ENCODE results near the gene MARCHF2.

Gene MARCHF2

DNA sequence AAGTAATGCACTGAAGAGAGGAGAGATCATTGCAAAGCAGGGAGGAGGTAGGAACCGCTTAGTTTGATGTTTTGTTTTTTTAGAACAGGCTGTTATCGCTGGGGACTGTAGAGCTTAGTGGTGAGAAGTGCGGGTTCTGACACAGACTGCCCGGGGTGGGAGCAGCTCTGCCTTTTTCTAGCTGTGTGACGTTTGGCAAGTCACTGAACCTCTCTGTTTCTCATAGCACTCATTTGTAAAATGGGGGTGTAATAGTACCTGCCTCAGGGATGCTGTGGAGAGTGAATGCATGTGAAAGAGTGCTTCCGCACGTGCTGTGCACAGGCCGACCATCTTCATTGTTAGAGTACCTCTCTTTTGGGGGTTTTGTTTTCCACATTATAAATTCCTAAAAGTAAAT is 70.1 kb downstream of the MARCHF2 start:
- Histone ChIP-seq H3K36me3 (ENCODE audit: control insufficient read depth, low read length) (peaks cover 90% of the 10 kb centered on the region), H3K4me3 (ENCODE audit: low read length) (no peak overlapping the region), H3K9me3 (ENCODE audit: control insufficient read depth, insufficient read depth, low read length) (no peaks in the 10 kb centered on the region), H3K27ac (ENCODE audit: low read depth, low read length) (no peak overlapping the region), H3K4me2 (ENCODE audit: low read length) (no peak overlapping the region), H3F3A (ENCODE audit: control insufficient read depth, insufficient read depth) (no peaks in the 10 kb centered on the region), H4K20me1 (ENCODE audit: control insufficient read depth, insufficient read depth, low read depth, low read length) (peaks cover 14% of the 10 kb centered on the region; the same call in 1 of the 2 replicates), H3K79me2 (ENCODE audit: control insufficient read depth, low read length) (peaks cover 53% of the 10 kb centered on the region), H3K27me3 (ENCODE audit: control insufficient read depth, low read length) (no peaks in the 10 kb centered on the region), H3K9me2 (replicated peaks; ENCODE audit: control insufficient read depth, low read length) (no peaks in the 10 kb centered on the region), H3K4me1 (ENCODE audit: control insufficient read depth, low read length) (no peaks in the 10 kb centered on the region)
- no peak for TF ChIP-seq EZH2phosphoT487 (IDR thresholded peaks at IDR 0.05; ENCODE audit: borderline replicate concordance, low read length)
- TF ChIP-seq, protein P1, sequence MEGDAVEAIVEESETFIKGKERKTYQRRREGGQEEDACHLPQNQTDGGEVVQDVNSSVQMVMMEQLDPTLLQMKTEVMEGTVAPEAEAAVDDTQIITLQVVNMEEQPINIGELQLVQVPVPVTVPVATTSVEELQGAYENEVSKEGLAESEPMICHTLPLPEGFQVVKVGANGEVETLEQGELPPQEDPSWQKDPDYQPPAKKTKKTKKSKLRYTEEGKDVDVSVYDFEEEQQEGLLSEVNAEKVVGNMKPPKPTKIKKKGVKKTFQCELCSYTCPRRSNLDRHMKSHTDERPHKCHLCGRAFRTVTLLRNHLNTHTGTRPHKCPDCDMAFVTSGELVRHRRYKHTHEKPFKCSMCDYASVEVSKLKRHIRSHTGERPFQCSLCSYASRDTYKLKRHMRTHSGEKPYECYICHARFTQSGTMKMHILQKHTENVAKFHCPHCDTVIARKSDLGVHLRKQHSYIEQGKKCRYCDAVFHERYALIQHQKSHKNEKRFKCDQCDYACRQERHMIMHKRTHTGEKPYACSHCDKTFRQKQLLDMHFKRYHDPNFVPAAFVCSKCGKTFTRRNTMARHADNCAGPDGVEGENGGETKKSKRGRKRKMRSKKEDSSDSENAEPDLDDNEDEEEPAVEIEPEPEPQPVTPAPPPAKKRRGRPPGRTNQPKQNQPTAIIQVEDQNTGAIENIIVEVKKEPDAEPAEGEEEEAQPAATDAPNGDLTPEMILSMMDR (IDR thresholded peaks at IDR 0.05; ENCODE audit: low read depth, low read length, poor library complexity, severe bottlenecking), result no peak

DNA sequence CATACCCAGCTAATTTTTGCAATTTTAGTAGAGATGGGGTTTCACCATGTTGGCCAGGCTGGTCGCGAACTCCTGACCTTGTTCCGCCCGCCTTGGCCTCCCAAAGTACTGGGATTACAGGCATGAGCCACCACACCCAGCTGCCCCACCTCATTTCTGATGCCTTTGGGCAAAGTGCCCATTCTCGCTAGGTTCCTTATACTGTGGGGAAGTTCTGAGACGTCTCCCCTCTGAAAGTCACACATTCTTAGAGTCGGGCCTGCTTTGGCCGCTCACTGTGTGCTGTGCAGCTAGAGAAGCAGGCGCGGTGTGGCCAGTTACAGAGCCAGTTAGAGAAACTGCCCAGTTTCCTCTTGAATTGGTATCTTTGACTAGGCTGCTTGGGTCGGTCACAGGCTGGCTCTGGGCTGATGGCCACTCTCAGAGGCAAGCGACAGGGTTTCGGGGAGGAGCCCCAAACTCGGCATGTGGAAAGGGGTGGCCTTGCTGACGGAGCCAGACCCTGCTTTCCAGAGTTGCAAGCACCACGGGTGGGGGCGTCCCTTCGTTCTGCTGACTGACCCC is 71.3 kb downstream of the MARCHF2 start:
- Histone ChIP-seq H3F3A (ENCODE audit: control insufficient read depth, insufficient read depth) (no peaks in the 10 kb centered on the region), H3K27ac (ENCODE audit: low read depth, low read length) (no peak overlapping the region), H3K36me3 (ENCODE audit: control insufficient read depth, low read length) (peaks cover 84% of the 10 kb centered on the region)

DNA sequence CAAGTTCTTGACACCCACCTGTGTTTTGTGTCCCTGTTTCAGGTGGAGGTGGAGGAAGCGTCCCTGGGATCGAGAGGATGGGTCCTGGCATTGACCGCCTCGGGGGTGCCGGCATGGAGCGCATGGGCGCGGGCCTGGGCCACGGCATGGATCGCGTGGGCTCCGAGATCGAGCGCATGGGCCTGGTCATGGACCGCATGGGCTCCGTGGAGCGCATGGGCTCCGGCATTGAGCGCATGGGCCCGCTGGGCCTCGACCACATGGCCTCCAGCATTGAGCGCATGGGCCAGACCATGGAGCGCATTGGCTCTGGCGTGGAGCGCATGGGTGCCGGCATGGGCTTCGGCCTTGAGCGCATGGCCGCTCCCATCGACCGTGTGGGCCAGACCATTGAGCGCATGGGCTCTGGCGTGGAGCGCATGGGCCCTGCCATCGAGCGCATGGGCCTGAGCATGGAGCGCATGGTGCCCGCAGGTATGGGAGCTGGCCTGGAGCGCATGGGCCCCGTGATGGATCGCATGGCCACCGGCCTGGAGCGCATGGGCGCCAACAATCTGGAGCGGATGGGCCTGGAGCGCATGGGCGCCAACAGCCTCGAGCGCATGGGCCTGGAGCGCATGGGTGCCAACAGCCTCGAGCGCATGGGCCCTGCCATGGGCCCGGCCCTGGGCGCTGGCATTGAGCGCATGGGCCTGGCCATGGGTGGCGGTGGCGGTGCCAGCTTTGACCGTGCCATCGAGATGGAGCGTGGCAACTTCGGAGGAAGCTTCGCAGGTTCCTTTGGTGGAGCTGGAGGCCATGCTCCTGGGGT is 72.7 kb downstream of the MARCHF2 start:
- Histone ChIP-seq H3K4me2 (ENCODE audit: low read length) (no peak overlapping the region), H3K9me3 (ENCODE audit: control insufficient read depth, insufficient read depth, low read length) (no peaks in the 10 kb centered on the region), H3K27ac (ENCODE audit: low read depth, low read length) (no peak overlapping the region), H3K79me2 (ENCODE audit: control insufficient read depth, low read length) (peaks cover 29% of the 10 kb centered on the region), H3K36me3 (ENCODE audit: control insufficient read depth, low read length) (peaks cover 84% of the 10 kb centered on the region), H3K4me1 (ENCODE audit: control insufficient read depth, low read length) (no peaks in the 10 kb centered on the region), H3K27me3 (ENCODE audit: control insufficient read depth, low read length) (no peaks in the 10 kb centered on the region), H3K9me2 (replicated peaks; ENCODE audit: control insufficient read depth, low read length) (no peaks in the 10 kb centered on the region), H3K4me3 (ENCODE audit: low read length) (no peak overlapping the region), H3F3A (ENCODE audit: control insufficient read depth, insufficient read depth) (no peaks in the 10 kb centered on the region), H4K20me1 (ENCODE audit: control insufficient read depth, insufficient read depth, low read depth, low read length) (peaks cover 16% of the 10 kb centered on the region; the same call in 1 of the 2 replicates)
- no peak for TF ChIP-seq EZH2phosphoT487 (IDR thresholded peaks at IDR 0.05; ENCODE audit: borderline replicate concordance, low read length)
- TF ChIP-seq, protein P1 (IDR thresholded peaks at IDR 0.05; ENCODE audit: low read depth, low read length, poor library complexity, severe bottlenecking), result no peak

More for the DNA sequence above, 71.3 kb downstream of the MARCHF2 start:
- TF ChIP-seq EZH2phosphoT487 (IDR thresholded peaks at IDR 0.05; ENCODE audit: borderline replicate concordance, low read length), result no peak
- TF ChIP-seq, protein P1 (IDR thresholded peaks at IDR 0.05; ENCODE audit: low read depth, low read length, poor library complexity, severe bottlenecking), result no peak
- H4K20me1 ChIP-seq (ENCODE audit: control insufficient read depth, insufficient read depth, low read depth, low read length), result peaks cover 16% of the 10 kb centered on the region; the same call in 1 of the 2 replicates
- no peaks in the 10 kb centered on the region for H3K4me1 ChIP-seq (ENCODE audit: control insufficient read depth, low read length)
- no peak overlapping the region for H3K4me3 ChIP-seq (ENCODE audit: low read length)
- no peaks in the 10 kb centered on the region for H3K9me2 ChIP-seq (replicated peaks; ENCODE audit: control insufficient read depth, low read length)
- H3K9me3 ChIP-seq (ENCODE audit: control insufficient read depth, insufficient read depth, low read length), result no peaks in the 10 kb centered on the region
- H3K4me2 ChIP-seq (ENCODE audit: low read length), result no peak overlapping the region
- H3K27me3 ChIP-seq (ENCODE audit: control insufficient read depth, low read length), result no peaks in the 10 kb centered on the region
- H3K79me2 ChIP-seq (ENCODE audit: control insufficient read depth, low read length), result peaks cover 41% of the 10 kb centered on the region
